ENCODE data around the gene WSCD2. TPM values are rescaled to one million over a fixed set of nuclear protein-coding genes. Genes with fewer than 3 reads are reported as not detected.

WSCD2 gene
- total RNA-seq, 1 donor from 2014 or later: 72.9 TPM

DNA sequence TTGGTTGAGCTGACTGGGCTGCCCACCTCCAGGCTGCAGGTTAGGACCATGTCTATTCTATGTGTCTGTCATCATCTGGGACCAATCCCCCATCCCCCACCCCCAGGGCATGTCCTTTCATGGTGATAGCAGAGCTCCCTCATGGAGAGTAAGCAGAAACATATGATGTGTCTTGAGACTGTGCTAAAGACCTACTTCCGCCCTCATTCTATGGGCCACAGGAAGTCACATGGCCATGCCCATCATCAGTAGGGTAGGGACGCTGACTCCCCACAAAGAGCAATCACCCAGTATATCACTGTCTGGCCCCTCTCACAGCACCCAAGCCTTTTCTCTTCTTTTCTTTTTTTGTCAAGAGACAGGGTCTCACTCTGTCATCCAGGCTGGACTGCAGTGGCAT, 110.3 kb downstream of the WSCD2 start:
- peaks cover 8% of the 10 kb centered on the region for H3K36me3 Mint-ChIP-seq
- peaks cover 42% of the 10 kb centered on the region for H3K27me3 Mint-ChIP-seq
- H3K27ac Mint-ChIP-seq: no peak overlapping the region
- TF ChIP-seq, protein P1, sequence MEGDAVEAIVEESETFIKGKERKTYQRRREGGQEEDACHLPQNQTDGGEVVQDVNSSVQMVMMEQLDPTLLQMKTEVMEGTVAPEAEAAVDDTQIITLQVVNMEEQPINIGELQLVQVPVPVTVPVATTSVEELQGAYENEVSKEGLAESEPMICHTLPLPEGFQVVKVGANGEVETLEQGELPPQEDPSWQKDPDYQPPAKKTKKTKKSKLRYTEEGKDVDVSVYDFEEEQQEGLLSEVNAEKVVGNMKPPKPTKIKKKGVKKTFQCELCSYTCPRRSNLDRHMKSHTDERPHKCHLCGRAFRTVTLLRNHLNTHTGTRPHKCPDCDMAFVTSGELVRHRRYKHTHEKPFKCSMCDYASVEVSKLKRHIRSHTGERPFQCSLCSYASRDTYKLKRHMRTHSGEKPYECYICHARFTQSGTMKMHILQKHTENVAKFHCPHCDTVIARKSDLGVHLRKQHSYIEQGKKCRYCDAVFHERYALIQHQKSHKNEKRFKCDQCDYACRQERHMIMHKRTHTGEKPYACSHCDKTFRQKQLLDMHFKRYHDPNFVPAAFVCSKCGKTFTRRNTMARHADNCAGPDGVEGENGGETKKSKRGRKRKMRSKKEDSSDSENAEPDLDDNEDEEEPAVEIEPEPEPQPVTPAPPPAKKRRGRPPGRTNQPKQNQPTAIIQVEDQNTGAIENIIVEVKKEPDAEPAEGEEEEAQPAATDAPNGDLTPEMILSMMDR (conservative IDR thresholded peaks at IDR 0.05): no peak
- no peak for DNase-seq (ENCODE audit: extremely low spot score, unreplicated experiment)
- H3K4me3 Mint-ChIP-seq: no peak overlapping the region
- H3K9me3 Mint-ChIP-seq: no peaks in the 10 kb centered on the region
- peaks cover 17% of the 10 kb centered on the region for H3K4me1 Mint-ChIP-seq (ENCODE audit: unreplicated experiment)

- DNase-seq (ENCODE audit: extremely low spot score, unreplicated experiment): no peak
These were observed 111.1 kb downstream of the WSCD2 start for GRCh38 chr12:108240027-108240785.

GRCh38 chr12:108240928-108241327, 111.8 kb downstream of the WSCD2 start:
- peaks cover 13% of the 10 kb centered on the region for H3K4me1 Mint-ChIP-seq (ENCODE audit: unreplicated experiment)
- no peaks in the 10 kb centered on the region for H3K9me3 Mint-ChIP-seq
- TF ChIP-seq, protein P1 (conservative IDR thresholded peaks at IDR 0.05): no peak
- no peak overlapping the region for H3K4me3 Mint-ChIP-seq
- H3K27me3 Mint-ChIP-seq: peaks cover 30% of the 10 kb centered on the region
- DNase-seq (ENCODE audit: extremely low spot score, unreplicated experiment): no peak
- H3K36me3 Mint-ChIP-seq: peaks cover 8% of the 10 kb centered on the region
- H3K27ac Mint-ChIP-seq: no peak overlapping the region

More at GRCh38 chr12:108240027-108240785, 111.1 kb downstream of the WSCD2 start:
- Mint-ChIP-seq H3K4me1 (ENCODE audit: unreplicated experiment) (peaks cover 17% of the 10 kb centered on the region), H3K9me3 (no peaks in the 10 kb centered on the region), H3K4me3 (no peak overlapping the region), H3K27ac (no peak overlapping the region), H3K27me3 (peaks cover 37% of the 10 kb centered on the region), H3K36me3 (peaks cover 8% of the 10 kb centered on the region)
- TF ChIP-seq, protein P1 (conservative IDR thresholded peaks at IDR 0.05): no peak

GRCh38 chr12:108241986-108242703, 113.1 kb downstream of the WSCD2 start:
- no peak for DNase-seq (ENCODE audit: extremely low spot score, unreplicated experiment)
- Mint-ChIP-seq H3K9me3 (no peaks in the 10 kb centered on the region), H3K36me3 (peaks cover 8% of the 10 kb centered on the region), H3K4me3 (no peak overlapping the region), H3K27me3 (peaks cover 20% of the 10 kb centered on the region), H3K4me1 (ENCODE audit: unreplicated experiment) (peaks cover 5% of the 10 kb centered on the region), H3K27ac (no peak overlapping the region)
- TF ChIP-seq, protein P1 (conservative IDR thresholded peaks at IDR 0.05): no peak

- H3K27me3 Mint-ChIP-seq: peaks cover 16% of the 10 kb centered on the region
- H3K36me3 Mint-ChIP-seq: peaks cover 4% of the 10 kb centered on the region
- no peak for DNase-seq (ENCODE audit: extremely low spot score, unreplicated experiment)
- H3K4me1 Mint-ChIP-seq (ENCODE audit: unreplicated experiment): peaks cover 6% of the 10 kb centered on the region
- TF ChIP-seq, protein P1 (conservative IDR thresholded peaks at IDR 0.05): no peak
- H3K9me3 Mint-ChIP-seq: no peaks in the 10 kb centered on the region
- H3K4me3 Mint-ChIP-seq: no peak overlapping the region
- no peak overlapping the region for H3K27ac Mint-ChIP-seq
These were observed 118.0 kb downstream of the WSCD2 start for GRCh38 chr12:108247130-108247529.

Measured in type B pancreatic cell (in vitro differentiated cells).